Astrocyte of the cerebellum (primary cell): ENCODE results near the gene CLDN24.

Experiments used
- DNase-seq: peaks from one replicate; pipeline ENCODE4 v3.0.0-alpha.2; 2011; ENCODE audit warnings: low read depth
- H3K4me3 ChIP-seq: 2 replicates; pipeline ENCODE4 v1.5.1; 2011; ENCODE audit warnings: mild to moderate bottlenecking, low read depth, low read length, moderate library complexity
- CTCF ChIP-seq: IDR thresholded peaks from 2 replicates; pipeline ENCODE4 v1.5.1; 2012; ENCODE audit warnings: low read length, low read depth, moderate library complexity, mild to moderate bottlenecking; ENCODE audit errors: missing control alignments
- in situ Hi-C: cut with HindIII; loops from 2 replicates; pipeline ENCODE4 v1.10.0; 2017; ENCODE audit warnings: low sequenced_read_pairs

The CLDN24 gene

GRCh38 chr4:183362036-183362435 lies 39.8 kb upstream of the CLDN24 start:
- TF ChIP-seq CTCF, result no peak
- in situ Hi-C loops, result no loop called here

GRCh38 chr4:183360161-183360919 lies 38.1 kb upstream of the CLDN24 start:
- peak; percentile 26 for DNase-seq
- H3K4me3 ChIP-seq, result no peak overlapping the region
- in situ Hi-C loops, result no loop called here
- no peak for TF ChIP-seq CTCF

More at GRCh38 chr4:183362036-183362435, 39.8 kb upstream of the CLDN24 start:
- no peak overlapping the region for H3K4me3 ChIP-seq
- DNase-seq, result no peak

GRCh38 chr4:183358215-183358755 lies 36.1 kb upstream of the CLDN24 start:
- no peak for TF ChIP-seq CTCF
- no peak overlapping the region for H3K4me3 ChIP-seq
- in situ Hi-C loops, result loop anchor here (5.0 kb wide), 1 partner anchor 36 kb away; the partner anchor contains the start of genes CLDN22 and CLDN24

GRCh38 chr4:183356931-183357675 lies 34.9 kb upstream of the CLDN24 start:
- in situ Hi-C loops, result loop anchor here (5.0 kb wide), 1 partner anchor 35 kb away; the partner anchor contains the start of genes CLDN22 and CLDN24
- no peak overlapping the region for H3K4me3 ChIP-seq
- no peak for DNase-seq
- no peak for TF ChIP-seq CTCF

More at GRCh38 chr4:183358215-183358755, 36.1 kb upstream of the CLDN24 start:
- DNase-seq, result no peak

GRCh38 chr4:183356173-183356830 lies 34.1 kb upstream of the CLDN24 start:
- no peak for TF ChIP-seq CTCF
- no peak for DNase-seq
- H3K4me3 ChIP-seq, result no peak overlapping the region
- in situ Hi-C loops, result loop anchor here (5.0 kb wide), 1 partner anchor 34 kb away; the partner anchor contains the start of genes CLDN22 and CLDN24

- TF ChIP-seq CTCF, result no peak
- in situ Hi-C loops, result loop anchor here (5.0 kb wide), 1 partner anchor 33 kb away; the partner anchor contains the start of genes CLDN22 and CLDN24
- H3K4me3 ChIP-seq, result no peak overlapping the region
- peak; percentile 69 for DNase-seq
Observed at GRCh38 chr4:183355405-183355804, 33.2 kb upstream of the CLDN24 start.
